Measurements from ENCODE around the gene APCDD1L.

APCDD1L gene

GRCh38 chr20:58457083-58457695, 58.0 kb downstream of the APCDD1L start:
- intact Hi-C loops (cut with DNase I) = no loop called here
- DNase-seq = no peak

GRCh38 chr20:58454460-58454859, 60.7 kb downstream of the APCDD1L start:
- intact Hi-C loops (cut with DNase I) = no loop called here
- DNase-seq = no peak

- intact Hi-C loops (cut with DNase I) = no loop called here
- DNase-seq = no peak
Observed at GRCh38 chr20:58453391-58453790, 61.8 kb downstream of the APCDD1L start.

- no peak for DNase-seq
- intact Hi-C loops (cut with DNase I) = no loop called here
Observed at GRCh38 chr20:58452667-58453255, 62.4 kb downstream of the APCDD1L start.

- intact Hi-C loops (cut with DNase I) = no loop called here
- no peak for DNase-seq
Observed at GRCh38 chr20:58450254-58450653, 64.9 kb downstream of the APCDD1L start.

- peak in 32 of 42 donors; percentile 8 to 81 (median 39) for DNase-seq
- intact Hi-C loops (cut with DNase I) = no loop called here
Observed at GRCh38 chr20:58449681-58450221, 65.4 kb downstream of the APCDD1L start.

- peak in 1 of 42 donors; percentile 19 for DNase-seq
- intact Hi-C loops (cut with DNase I) = no loop called here
Observed at GRCh38 chr20:58448958-58449357, 66.2 kb downstream of the APCDD1L start.

- DNase-seq = peak in 34 of 42 donors; percentile 10 to 72 (median 46)
- intact Hi-C loops (cut with DNase I) = no loop called here
Observed at GRCh38 chr20:58447511-58448391, 67.4 kb downstream of the APCDD1L start.

GRCh38 chr20:58446960-58447265, 68.3 kb downstream of the APCDD1L start:
- intact Hi-C loops (cut with DNase I) = no loop called here
- DNase-seq = peak in 1 of 42 donors; percentile 20

GRCh38 chr20:58446264-58446959, 68.8 kb downstream of the APCDD1L start:
- peak in 1 of 42 donors; percentile 4 for DNase-seq
- intact Hi-C loops (cut with DNase I) = no loop called here

GRCh38 chr20:58444746-58445255, 70.4 kb downstream of the APCDD1L start:
- intact Hi-C loops (cut with DNase I) = no loop called here
- peak in 1 of 42 donors; percentile 0 for DNase-seq

- intact Hi-C loops (cut with DNase I) = no loop called here
Observed at GRCh38 chr20:58441723-58442122, 73.5 kb downstream of the APCDD1L start.

GRCh38 chr20:58440021-58440767, 75.0 kb downstream of the APCDD1L start:
- intact Hi-C loops (cut with DNase I) = no loop called here
- DNase-seq = no peak

More at GRCh38 chr20:58441723-58442122, 73.5 kb downstream of the APCDD1L start:
- no peak for DNase-seq

GRCh38 chr20:58438970-58439808, 76.0 kb downstream of the APCDD1L start:
- intact Hi-C loops (cut with DNase I) = no loop called here
- DNase-seq = no peak

GRCh38 chr20:58436868-58437645, 78.1 kb downstream of the APCDD1L start:
- intact Hi-C loops (cut with DNase I) = no loop called here
- peak in 1 of 42 donors; percentile 23 for DNase-seq

- intact Hi-C loops (cut with DNase I) = no loop called here
- peak in 1 of 42 donors; percentile 33 for DNase-seq
Observed at GRCh38 chr20:58435237-58435636, 80.0 kb downstream of the APCDD1L start.

- DNase-seq = peak in 1 of 42 donors; percentile 22
- intact Hi-C loops (cut with DNase I) = no loop called here
Observed at GRCh38 chr20:58434326-58434725, 80.9 kb downstream of the APCDD1L start.
